Esophagus muscularis mucosa (tissue), 4 donors: Measurements from ENCODE around the gene WSB1. TPM values are rescaled to one million over a fixed set of nuclear protein-coding genes. Genes with fewer than 3 reads are reported as not detected.

Experiments used
- DNase-seq: peaks from one replicate; pipeline ENCODE4 v3.0.0-alpha.2; 2017; ENCODE audit errors: extremely low spot score
- H3K27ac ChIP-seq, 4 donors: fragments of 200-600 bp; sonication (generic); replicated peaks in 1 of 4; 1 replicate in 3 of 4; 2 replicates in 1 of 4; pipeline ENCODE4 v1.5.1; 2016 to 2019; ENCODE audit warnings: mild to moderate bottlenecking in 1 of 4
- H3K27me3 ChIP-seq, 4 donors: fragments of 200-600 bp; sonication (generic); one replicate each; pipeline versions ENCODE4 v1.5.1 to v1.6.0; 2016 to 2019
- H3K36me3 ChIP-seq, 4 donors: fragments of 200-600 bp; sonication (generic); one replicate each; pipeline ENCODE4 v1.5.1; 2016 to 2019
- H3K4me1 ChIP-seq, 4 donors: fragments of 200-600 bp; sonication (generic); one replicate each; pipeline ENCODE4 v1.5.1; 2016 to 2019
- H3K4me3 ChIP-seq, 4 donors: fragments of 200-600 bp; sonication (generic); 1 replicate in 2 of 4; 2 replicates in 2 of 4; pipeline ENCODE4 v1.5.1; 2016 to 2019; ENCODE audit warnings: mild to moderate bottlenecking in 4 of 4, moderate library complexity in 1 of 4
- H3K9me3 ChIP-seq, 4 donors: fragments of 200-600 bp; sonication (generic); 1 replicate in 3 of 4; 2 replicates in 1 of 4; pipeline ENCODE4 v1.5.1; 2016 to 2019
- CTCF ChIP-seq, 3 experiments: fragments of 200-600 bp in 2 of 3; fragments of 450-650 bp in 1 of 3; sonication (generic) in 2 of 3; IDR thresholded peaks; one replicate each; pipeline ENCODE4 v1.5.1; 2017 to 2019; ENCODE audit warnings: antibody characterized with exemption in 3 of 3, mild to moderate bottlenecking in 2 of 3, moderate library complexity in 1 of 3
- EP300 ChIP-seq: sonication (generic); formaldehyde crosslinking; IDR thresholded peaks from one replicate; pipeline ENCODE4 v1.6.1; 2017; ENCODE audit warnings: antibody characterized with exemption
- POLR2A ChIP-seq: fragments of 450-650 bp; IDR thresholded peaks from one replicate; pipeline ENCODE4 v1.6.1; 2017; ENCODE audit warnings: antibody characterized with exemption, moderate library complexity, mild to moderate bottlenecking, low read depth
- POLR2AphosphoS5 ChIP-seq, 2 donors: sonication (generic); formaldehyde crosslinking; IDR thresholded peaks; one replicate each; pipeline ENCODE4 v1.6.1; 2017; ENCODE audit warnings: antibody characterized with exemption in 2 of 2
- WGBS: methylation state at CpG from one replicate; pipeline ENCODE4 v1.1.5; 2018; 5-methylcytosine and 5-hydroxymethylcytosine counted together
- intact Hi-C: fragments of 100-400 bp; cut with DNase I; formaldehyde crosslinking; loops from one replicate; pipeline ENCODE4 v1.15.1; 2023
- small RNA-seq, 3 donors: library from RNA; depleted of rRNA; stranded (forward); fragments of <200 nt; gene quantifications; one replicate each; pipeline ENCODE3, GENCODE V24; 2016
- total RNA-seq, 4 donors: library from RNA; depleted of rRNA; stranded (reverse); fragments of >200 nt; gene quantifications; one replicate each; pipeline versions ENCODE4 v1.1.0 to v1.2.1, GENCODE V29; 2016

Gene WSB1
- total RNA-seq, 4 donors from 2014 or later = 84.1 to 125 (median 118) TPM

- intact Hi-C loops = loop anchor here (5.0 kb wide), 1 partner anchor 86 kb away; no protein-coding TSS in a partner anchor
- DNase-seq = no peak
- H3K9me3 ChIP-seq = no peaks in the 10 kb centered on the region
- WGBS = 71% methylated on average over 2 of the region's 2 CpGs
- H3K27ac ChIP-seq = no peak overlapping the region
- peaks cover 0 to 15% (median 11%) of the 10 kb centered on the region in 4 donors for H3K4me1 ChIP-seq
- TF ChIP-seq EP300 (no peak), CTCF (IDR thresholded peaks at IDR 0.05) (no peak), POLR2A (no peak)
- no peaks in the 10 kb centered on the region for H3K36me3 ChIP-seq
- no peak overlapping the region for H3K4me3 ChIP-seq
- H3K27me3 ChIP-seq = no peaks in the 10 kb centered on the region
Observed at GRCh38 chr17:27361695-27362094, 67.8 kb downstream of the WSB1 start.

- Histone ChIP-seq H3K4me3 (no peak overlapping the region), H3K27ac (no peak overlapping the region), H3K9me3 (no peaks in the 10 kb centered on the region), H3K36me3 (no peaks in the 10 kb centered on the region), H3K4me1 (peaks cover 0 to 15% (median 11%) of the 10 kb centered on the region in 4 donors), H3K27me3 (no peaks in the 10 kb centered on the region)
- WGBS = 78% methylated on average over 6 of the region's 6 CpGs
- intact Hi-C loops = loop anchor here (5.0 kb wide), 1 partner anchor 85 kb away; no protein-coding TSS in a partner anchor
- TF ChIP-seq POLR2A = no peak
- no peak for TF ChIP-seq EP300
- no peak for TF ChIP-seq CTCF (IDR thresholded peaks at IDR 0.05)
- no peak for TF ChIP-seq POLR2AphosphoS5 (IDR thresholded peaks at IDR 0.05)
- no peak for DNase-seq
Observed at GRCh38 chr17:27362503-27362902, 68.6 kb downstream of the WSB1 start.

- Histone ChIP-seq H3K36me3 (no peaks in the 10 kb centered on the region), H3K4me1 (peaks cover 0 to 15% (median 11%) of the 10 kb centered on the region in 4 donors), H3K9me3 (no peaks in the 10 kb centered on the region), H3K4me3 (no peak overlapping the region), H3K27ac (no peak overlapping the region), H3K27me3 (no peaks in the 10 kb centered on the region)
- intact Hi-C loops = loop anchor here (5.0 kb wide), 1 partner anchor 84 kb away; no protein-coding TSS in a partner anchor
- TF ChIP-seq POLR2AphosphoS5 (IDR thresholded peaks at IDR 0.05) = no peak
- TF ChIP-seq EP300 = no peak
- TF ChIP-seq POLR2A = no peak
- no peak for TF ChIP-seq CTCF (IDR thresholded peaks at IDR 0.05)
- DNase-seq = no peak
- WGBS = 80% methylated on average over 7 of the region's 7 CpGs
Observed at GRCh38 chr17:27362909-27363308, 69.0 kb downstream of the WSB1 start.

- DNase-seq = no peak
- Histone ChIP-seq H3K4me1 (peaks cover 0 to 15% (median 11%) of the 10 kb centered on the region in 4 donors), H3K9me3 (no peaks in the 10 kb centered on the region), H3K4me3 (no peak overlapping the region), H3K27ac (no peak overlapping the region), H3K27me3 (no peaks in the 10 kb centered on the region), H3K36me3 (no peaks in the 10 kb centered on the region)
- TF ChIP-seq CTCF (IDR thresholded peaks at IDR 0.05) = no peak
- intact Hi-C loops = loop anchor here (5.0 kb wide), 1 partner anchor 84 kb away; no protein-coding TSS in a partner anchor
- 56% methylated on average over 3 of the region's 3 CpGs for WGBS
Observed at GRCh38 chr17:27363326-27363725, 69.4 kb downstream of the WSB1 start.

Small RNA genes lying within 50 kb of the gene (small RNA-seq; reads per million reads assigned to genes)
- 0 to 0.37 (median 0) reads per million in 3 donors for gene MIR4522

Other genes with a start within 250 kb of the WSB1 start
- 10 to 100 TPM; 13.3 to 18.9 (median 13.7) TPM for gene KSR1, start 162.3 kb downstream of the WSB1 start, total RNA-seq